Hepatocyte (in vitro differentiated cells): ENCODE measurements around the gene TOP3A. TPM values are rescaled to one million over a fixed set of nuclear protein-coding genes. Genes with fewer than 3 reads are reported as not detected.

Source experiments
- DNase-seq: peaks from one replicate; pipeline ENCODE4 v3.0.0-alpha.2; 2016; ENCODE audit warnings: low spot score
- H2AFZ ChIP-seq: fragments of 200-600 bp; sonication (generic); 2 replicates; pipeline ENCODE4 v1.6.0; 2016; ENCODE audit warnings: antibody characterized with exemption, mild to moderate bottlenecking
- H3K27ac ChIP-seq: fragments of 200-600 bp; sonication (generic); 2 replicates; pipeline ENCODE4 v1.5.1; 2016; ENCODE audit warnings: mild to moderate bottlenecking
- H3K27me3 ChIP-seq: fragments of 200-600 bp; sonication (generic); 2 replicates; pipeline ENCODE4 v1.6.1; 2016
- H3K36me3 ChIP-seq: fragments of 200-600 bp; sonication (generic); replicated peaks from 2 replicates; pipeline ENCODE4 v1.5.1; 2016; ENCODE audit warnings: low read depth; ENCODE audit not compliant: insufficient read depth
- H3K4me1 ChIP-seq: fragments of 200-600 bp; sonication (generic); 2 replicates; pipeline ENCODE4 v1.5.1; 2016; ENCODE audit warnings: mild to moderate bottlenecking, moderate library complexity; ENCODE audit not compliant: insufficient read depth
- H3K4me2 ChIP-seq: fragments of 200-600 bp; sonication (generic); 2 replicates; pipeline ENCODE4 v1.6.0; 2016
- H3K4me3 ChIP-seq: fragments of 200-600 bp; sonication (generic); 2 replicates; pipeline ENCODE4 v1.5.1; 2016; ENCODE audit warnings: mild to moderate bottlenecking
- H3K79me2 ChIP-seq: fragments of 200-600 bp; sonication (generic); 2 replicates; pipeline ENCODE4 v1.6.0; 2017; ENCODE audit warnings: mild to moderate bottlenecking
- H3K9me2 ChIP-seq: fragments of 200-600 bp; sonication (generic); replicated peaks from 2 replicates; pipeline ENCODE4 v1.6.0; 2017; ENCODE audit warnings: mild to moderate bottlenecking; ENCODE audit not compliant: insufficient read depth
- H3K9me3 ChIP-seq: fragments of 200-600 bp; sonication (generic); 2 replicates; pipeline ENCODE4 v1.5.1; 2016; ENCODE audit warnings: low read depth, mild to moderate bottlenecking
- H4K20me1 ChIP-seq: fragments of 200-600 bp; sonication (generic); 2 replicates; pipeline ENCODE4 v1.6.0; 2016; ENCODE audit warnings: mild to moderate bottlenecking; ENCODE audit not compliant: insufficient read depth, poor library complexity, severe bottlenecking
- EZH2 ChIP-seq: fragments of 200-600 bp; sonication (generic); IDR thresholded peaks from 2 replicates; pipeline ENCODE4 v1.6.1; 2016; ENCODE audit warnings: antibody characterized with exemption, mild to moderate bottlenecking, borderline replicate concordance
- EZH2phosphoT487 ChIP-seq: fragments of 200-600 bp; sonication (generic); IDR thresholded peaks from one replicate; pipeline ENCODE4 v1.6.1; 2018; ENCODE audit warnings: antibody characterized with exemption, mild to moderate bottlenecking, low read depth, moderate library complexity; ENCODE audit not compliant: unreplicated experiment, severe bottlenecking
- WGBS: methylation state at CpG from one replicate; pipeline ENCODE4 v1.1.6; 2016; ENCODE audit warnings: low lambda C conversion rate; ENCODE audit errors: missing lambda C conversion rate; 5-methylcytosine and 5-hydroxymethylcytosine counted together
- polyA plus RNA-seq: library from polyadenylated mRNA; unstranded; fragments of >200 nt; fragmentation: Nextera tagmentation; extraction: Ambion mirVana; gene quantifications from 2 replicates; pipeline ENCODE4 v1.2.1, GENCODE V29; 2016
- total RNA-seq: library from RNA; depleted of rRNA; stranded (reverse); fragments of >200 nt; gene quantifications from 2 replicates; pipeline ENCODE4 v1.2.3, GENCODE V29; 2014
- TF ChIP-seq, protein P1 (sequence below): fragments of 200-600 bp; sonication (generic); IDR thresholded peaks from 2 replicates; pipeline ENCODE4 v1.5.1; 2016; ENCODE audit warnings: antibody characterized with exemption, mild to moderate bottlenecking; ENCODE audit not compliant: poor library complexity

The TOP3A gene
- total and polyA plus RNA-seq, 2 experiments from 2014 or later, result 15.5 to 24.3 TPM

DNA sequence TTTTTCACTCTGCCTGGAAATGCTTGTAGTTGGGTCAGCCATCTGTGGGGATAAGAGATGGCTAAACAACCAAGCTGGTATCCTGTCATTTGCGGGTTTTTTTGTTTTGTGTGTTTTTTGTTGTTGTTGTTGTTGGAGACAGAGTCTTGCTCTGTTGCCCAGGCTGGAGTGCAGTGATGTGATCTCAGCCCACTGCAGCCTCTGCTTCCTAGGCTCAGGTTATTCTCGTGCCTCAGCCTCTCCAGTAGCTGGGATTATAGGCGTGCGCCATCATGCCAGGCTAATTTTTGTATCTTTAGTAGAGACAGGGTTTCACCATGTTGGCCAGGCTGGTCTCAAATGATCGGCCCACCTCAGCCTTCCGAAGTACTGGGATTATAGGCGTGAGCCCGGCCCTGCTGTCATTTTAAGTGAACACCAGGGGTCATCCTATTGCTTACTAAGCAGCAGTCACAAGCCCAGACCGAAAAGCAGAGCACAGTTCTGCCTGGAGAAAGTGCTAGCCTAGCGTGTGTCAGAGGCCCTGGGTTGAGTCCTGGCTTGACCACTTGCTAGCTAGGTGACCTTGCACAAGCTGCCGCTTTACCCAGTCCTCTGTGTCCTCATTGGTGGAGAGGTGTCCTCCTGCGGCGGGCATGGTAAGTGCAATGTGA lies 4.9 kb upstream of the TOP3A start:
- Histone ChIP-seq H3K4me2 (peak overlapping the region; percentile 67), H4K20me1 (peaks cover 17% of the 10 kb centered on the region), H3K27ac (no peak overlapping the region), H3K9me3 (no peaks in the 10 kb centered on the region), H3K79me2 (peaks cover 58% of the 10 kb centered on the region), H3K27me3 (no peaks in the 10 kb centered on the region), H3K4me3 (no peak overlapping the region), H2AFZ (no peak overlapping the region), H3K36me3 (no peaks in the 10 kb centered on the region), H3K9me2 (no peaks in the 10 kb centered on the region), H3K4me1 (peaks cover 44% of the 10 kb centered on the region)
- TF ChIP-seq, protein P1, sequence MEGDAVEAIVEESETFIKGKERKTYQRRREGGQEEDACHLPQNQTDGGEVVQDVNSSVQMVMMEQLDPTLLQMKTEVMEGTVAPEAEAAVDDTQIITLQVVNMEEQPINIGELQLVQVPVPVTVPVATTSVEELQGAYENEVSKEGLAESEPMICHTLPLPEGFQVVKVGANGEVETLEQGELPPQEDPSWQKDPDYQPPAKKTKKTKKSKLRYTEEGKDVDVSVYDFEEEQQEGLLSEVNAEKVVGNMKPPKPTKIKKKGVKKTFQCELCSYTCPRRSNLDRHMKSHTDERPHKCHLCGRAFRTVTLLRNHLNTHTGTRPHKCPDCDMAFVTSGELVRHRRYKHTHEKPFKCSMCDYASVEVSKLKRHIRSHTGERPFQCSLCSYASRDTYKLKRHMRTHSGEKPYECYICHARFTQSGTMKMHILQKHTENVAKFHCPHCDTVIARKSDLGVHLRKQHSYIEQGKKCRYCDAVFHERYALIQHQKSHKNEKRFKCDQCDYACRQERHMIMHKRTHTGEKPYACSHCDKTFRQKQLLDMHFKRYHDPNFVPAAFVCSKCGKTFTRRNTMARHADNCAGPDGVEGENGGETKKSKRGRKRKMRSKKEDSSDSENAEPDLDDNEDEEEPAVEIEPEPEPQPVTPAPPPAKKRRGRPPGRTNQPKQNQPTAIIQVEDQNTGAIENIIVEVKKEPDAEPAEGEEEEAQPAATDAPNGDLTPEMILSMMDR, result peak; percentile 63
- no peak for TF ChIP-seq EZH2
- DNase-seq, result peak; percentile 76
- WGBS, result 66% methylated on average over 13 of the region's 13 CpGs

DNA sequence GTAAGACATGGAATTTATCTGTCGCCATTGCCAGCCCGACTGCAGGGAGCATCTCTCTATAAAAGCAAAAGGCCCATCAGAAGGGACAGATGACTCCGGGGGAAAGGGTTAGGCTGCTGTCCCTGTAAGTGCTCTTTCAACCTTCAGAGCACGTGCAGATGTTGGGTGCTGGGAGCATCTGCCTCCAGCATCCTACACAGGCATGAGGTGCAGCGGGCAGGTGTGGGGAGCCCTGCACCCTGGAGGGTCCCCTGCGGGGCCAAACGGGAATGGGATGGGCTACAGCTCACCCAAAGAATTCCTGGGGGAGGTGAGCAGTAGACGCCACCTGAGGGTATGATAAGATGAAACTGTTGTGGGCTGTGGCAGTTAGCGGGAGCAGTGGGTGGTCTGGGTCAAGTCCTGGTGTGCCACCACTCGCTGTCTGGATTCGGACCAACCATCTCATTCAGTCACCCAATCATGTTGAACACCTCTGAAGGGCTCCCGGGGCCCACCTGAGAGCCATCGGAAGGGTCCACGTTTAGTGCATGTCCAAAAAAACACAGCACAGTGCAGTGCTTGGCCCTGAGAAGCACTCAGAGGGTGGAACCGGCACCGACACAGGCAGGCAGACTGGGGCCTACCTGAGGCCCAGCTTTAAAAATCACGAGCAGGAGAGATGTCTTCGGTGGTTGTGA lies 4.1 kb upstream of the TOP3A start:
- TF ChIP-seq, protein P1, result no peak
- TF ChIP-seq EZH2 (no peak), EZH2phosphoT487 (no peak)
- DNase-seq, result no peak
- Histone ChIP-seq H3K27me3 (no peaks in the 10 kb centered on the region), H4K20me1 (peaks cover 17% of the 10 kb centered on the region), H3K79me2 (peaks cover 62% of the 10 kb centered on the region), H3K27ac (no peak overlapping the region), H3K4me1 (peaks cover 46% of the 10 kb centered on the region), H3K36me3 (no peaks in the 10 kb centered on the region), H3K4me2 (peak overlapping the region; percentile 67), H3K4me3 (no peak overlapping the region), H2AFZ (no peak overlapping the region), H3K9me2 (no peaks in the 10 kb centered on the region), H3K9me3 (no peaks in the 10 kb centered on the region)
- 89% methylated on average over 18 of the region's 18 CpGs for WGBS

DNA sequence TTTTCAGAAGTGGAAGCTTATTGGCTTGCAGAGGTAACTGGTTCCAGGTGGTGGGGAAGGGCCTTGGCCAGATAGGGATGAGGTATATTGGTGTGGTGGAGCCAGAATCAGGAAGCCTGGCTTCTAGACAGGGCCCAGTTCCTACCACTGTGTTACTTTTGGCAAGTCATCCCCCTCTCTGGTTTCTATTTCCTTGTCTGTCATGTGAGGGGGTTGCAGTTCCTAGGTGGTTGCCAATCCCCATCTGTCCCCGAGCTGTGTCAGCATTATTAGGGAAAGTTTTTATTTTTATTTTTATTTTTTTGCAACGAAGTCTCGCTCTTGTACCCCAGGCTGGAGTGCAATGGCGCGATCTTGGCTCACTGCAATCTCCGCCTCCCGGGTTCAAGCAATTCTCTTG lies 3.3 kb upstream of the TOP3A start:
- DNase-seq, result no peak
- H3K4me1 ChIP-seq, result peaks cover 54% of the 10 kb centered on the region
- no peaks in the 10 kb centered on the region for H3K27me3 ChIP-seq
- H4K20me1 ChIP-seq, result peaks cover 17% of the 10 kb centered on the region
- H3K36me3 ChIP-seq, result no peaks in the 10 kb centered on the region
- 96% methylated on average over 7 of the region's 7 CpGs for WGBS
- peaks cover 70% of the 10 kb centered on the region for H3K79me2 ChIP-seq
- H3K27ac ChIP-seq, result no peak overlapping the region
- H2AFZ ChIP-seq, result no peak overlapping the region
- H3K9me3 ChIP-seq, result no peaks in the 10 kb centered on the region
- H3K4me2 ChIP-seq, result peak overlapping the region; percentile 67
- TF ChIP-seq EZH2phosphoT487 (no peak), EZH2 (no peak)
- TF ChIP-seq, protein P1, result no peak
- H3K9me2 ChIP-seq, result no peaks in the 10 kb centered on the region
- H3K4me3 ChIP-seq, result no peak overlapping the region
